ENCODE measurements around the gene PCDHGA5. TPM values are rescaled to one million over a fixed set of nuclear protein-coding genes. Genes with fewer than 3 reads are reported as not detected.

PCDHGA5 gene
- polyA plus RNA-seq, 3 donors = not detected

DNA sequence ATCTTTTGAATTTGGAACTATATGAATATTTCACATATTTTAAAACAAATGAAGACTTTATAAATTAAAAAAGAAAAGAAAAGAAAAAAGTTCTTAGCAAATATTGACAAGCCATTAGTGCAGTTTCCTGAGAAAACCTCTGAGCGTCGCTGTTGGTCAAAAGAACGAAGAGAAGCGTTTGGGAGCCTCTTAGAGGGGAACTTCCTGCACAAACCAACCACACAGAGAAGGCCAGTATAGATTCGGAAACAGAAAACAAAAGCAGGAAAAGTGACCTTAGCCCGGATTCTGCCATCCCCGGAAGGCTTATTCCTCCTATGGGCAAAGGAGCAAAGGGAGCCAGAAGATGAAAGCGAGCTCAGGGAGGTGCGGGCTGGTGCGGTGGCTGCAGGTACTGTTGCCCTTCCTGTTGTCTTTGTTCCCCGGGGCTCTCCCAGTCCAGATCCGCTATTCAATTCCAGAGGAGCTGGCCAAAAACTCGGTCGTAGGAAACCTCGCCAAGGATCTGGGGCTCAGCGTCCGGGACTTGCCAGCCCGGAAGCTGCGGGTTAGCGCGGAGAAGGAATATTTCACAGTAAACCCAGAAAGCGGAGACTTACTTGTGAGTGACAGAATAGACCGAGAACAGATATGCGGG, 4.1 kb upstream of the PCDHGA5 start, which contains the start of gene PCDHGB2:
Gene PCDHGB2, plus strand, starts transcription at position 205 of the 637 bp plus-strand sequence. Its CDS starts 142 bp downstream, at position 347.
- Mint-ChIP-seq H3K36me3 (peaks cover 12 to 15% of the 10 kb centered on the region in 2 donors), H3K27ac (peak within 1 kb of the TSS in 1 of 7 donors; percentile 57), H3K4me3 (peak within 1 kb of the TSS; percentile 25 to 85), H3K9me3 (peaks cover 40 to 86% (median 73%) of the 10 kb centered on the region in 7 donors), H3K4me1 (peaks cover 2% of the 10 kb centered on the region), H3K27me3 (ENCODE audit: low read depth in 3 of 3) (peaks cover 50 to 72% (median 71%) of the 10 kb centered on the region in 3 donors)
- H3K27me3 ChIP-seq (ENCODE audit: control insufficient read depth in 2 of 2, insufficient read depth in 2 of 2, low read length in 2 of 2) = peaks cover 44 to 91% of the 10 kb centered on the region in 2 donors
- H4K20me1 ChIP-seq (ENCODE audit: insufficient read depth, low read length) = no peaks in the 10 kb centered on the region
- H3K9me3 ChIP-seq (replicated peaks in 1 of 2; ENCODE audit: control insufficient read depth in 1 of 2, insufficient read depth in 1 of 2, low read length in 2 of 2) = peaks cover 58 to 79% of the 10 kb centered on the region in 2 donors
- intact Hi-C loops (cut with micrococcal nuclease) = no loop called here
- no peak for DNase-seq
- H2AFZ ChIP-seq (ENCODE audit: insufficient read depth, low read depth, low read length, poor library complexity, severe bottlenecking) = no peak within 1 kb of the TSS
- peak within 1 kb of the TSS in 1 of 3 experiments; percentile 36 for H3K4me3 ChIP-seq (replicated peaks in 1 of 3; ENCODE audit: low read depth in 2 of 3, low read length in 3 of 3)
- H3K4me1 ChIP-seq (ENCODE audit: control insufficient read depth in 1 of 2, insufficient read depth in 2 of 2, low read length in 2 of 2) = no peaks in the 10 kb centered on the region
- TF ChIP-seq, protein P1, sequence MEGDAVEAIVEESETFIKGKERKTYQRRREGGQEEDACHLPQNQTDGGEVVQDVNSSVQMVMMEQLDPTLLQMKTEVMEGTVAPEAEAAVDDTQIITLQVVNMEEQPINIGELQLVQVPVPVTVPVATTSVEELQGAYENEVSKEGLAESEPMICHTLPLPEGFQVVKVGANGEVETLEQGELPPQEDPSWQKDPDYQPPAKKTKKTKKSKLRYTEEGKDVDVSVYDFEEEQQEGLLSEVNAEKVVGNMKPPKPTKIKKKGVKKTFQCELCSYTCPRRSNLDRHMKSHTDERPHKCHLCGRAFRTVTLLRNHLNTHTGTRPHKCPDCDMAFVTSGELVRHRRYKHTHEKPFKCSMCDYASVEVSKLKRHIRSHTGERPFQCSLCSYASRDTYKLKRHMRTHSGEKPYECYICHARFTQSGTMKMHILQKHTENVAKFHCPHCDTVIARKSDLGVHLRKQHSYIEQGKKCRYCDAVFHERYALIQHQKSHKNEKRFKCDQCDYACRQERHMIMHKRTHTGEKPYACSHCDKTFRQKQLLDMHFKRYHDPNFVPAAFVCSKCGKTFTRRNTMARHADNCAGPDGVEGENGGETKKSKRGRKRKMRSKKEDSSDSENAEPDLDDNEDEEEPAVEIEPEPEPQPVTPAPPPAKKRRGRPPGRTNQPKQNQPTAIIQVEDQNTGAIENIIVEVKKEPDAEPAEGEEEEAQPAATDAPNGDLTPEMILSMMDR (IDR thresholded peaks at IDR 0.05) = peak; percentile 22
- H3K79me2 ChIP-seq (ENCODE audit: insufficient read depth, low read length) = no peaks in the 10 kb centered on the region
- H3K9ac ChIP-seq (ENCODE audit: insufficient read depth, low read length, poor library complexity, severe bottlenecking) = no peak within 1 kb of the TSS
- no peaks in the 10 kb centered on the region for H3K36me3 ChIP-seq (replicated peaks in 1 of 2; ENCODE audit: control insufficient read depth in 1 of 2, insufficient read depth in 2 of 2, low read length in 2 of 2)
- H3K27ac ChIP-seq (ENCODE audit: low read depth in 1 of 2, low read length in 2 of 2) = no peak within 1 kb of the TSS
- 15% methylated on average over 18 of the region's 24 CpGs for WGBS (ENCODE audit: insufficient coverage)
- peak within 1 kb of the TSS; percentile 40 for H3K4me2 ChIP-seq (replicated peaks; ENCODE audit: extremely low read depth, low read length, poor library complexity, severe bottlenecking)

DNA sequence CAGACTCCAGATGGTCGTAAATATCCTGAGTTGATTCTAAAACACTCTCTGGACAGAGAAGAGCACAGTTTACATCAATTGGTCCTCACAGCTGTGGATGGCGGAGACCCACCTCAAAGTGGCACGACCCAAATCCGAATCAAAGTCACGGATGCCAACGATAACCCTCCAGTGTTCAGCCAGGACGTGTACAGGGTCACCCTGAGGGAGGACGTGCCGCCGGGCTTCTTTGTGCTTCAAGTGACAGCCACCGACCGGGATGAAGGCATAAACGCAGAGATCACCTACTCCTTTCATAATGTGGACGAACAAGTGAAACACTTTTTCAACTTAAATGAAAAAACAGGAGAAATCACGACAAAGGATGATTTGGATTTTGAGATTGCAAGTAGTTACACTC, 3.3 kb upstream of the PCDHGA5 start:
- TF ChIP-seq, protein P1 (IDR thresholded peaks at IDR 0.05) = no peak
- Histone ChIP-seq H3K4me1 (ENCODE audit: control insufficient read depth in 1 of 2, insufficient read depth in 2 of 2, low read length in 2 of 2) (no peaks in the 10 kb centered on the region), H3K79me2 (ENCODE audit: insufficient read depth, low read length) (no peaks in the 10 kb centered on the region), H3K27me3 (ENCODE audit: control insufficient read depth in 2 of 2, insufficient read depth in 2 of 2, low read length in 2 of 2) (peaks cover 51 to 91% of the 10 kb centered on the region in 2 donors), H3K4me3 (replicated peaks in 1 of 3; ENCODE audit: low read depth in 2 of 3, low read length in 3 of 3) (no peak overlapping the region), H3K9me3 (replicated peaks in 1 of 2; ENCODE audit: control insufficient read depth in 1 of 2, insufficient read depth in 1 of 2, low read length in 2 of 2) (peaks cover 58 to 79% of the 10 kb centered on the region in 2 donors), H3K9ac (ENCODE audit: insufficient read depth, low read length, poor library complexity, severe bottlenecking) (no peak overlapping the region), H4K20me1 (ENCODE audit: insufficient read depth, low read length) (no peaks in the 10 kb centered on the region), H3K36me3 (replicated peaks in 1 of 2; ENCODE audit: control insufficient read depth in 1 of 2, insufficient read depth in 2 of 2, low read length in 2 of 2) (no peaks in the 10 kb centered on the region), H3K4me2 (replicated peaks; ENCODE audit: extremely low read depth, low read length, poor library complexity, severe bottlenecking) (no peak overlapping the region), H3K27ac (ENCODE audit: low read depth in 1 of 2, low read length in 2 of 2) (no peak overlapping the region), H2AFZ (ENCODE audit: insufficient read depth, low read depth, low read length, poor library complexity, severe bottlenecking) (no peak overlapping the region)
- peaks cover 12 to 18% of the 10 kb centered on the region in 2 donors for H3K36me3 Mint-ChIP-seq
- peak overlapping the region in 1 of 2 donors; percentile 85 for H3K4me3 Mint-ChIP-seq
- H3K9me3 Mint-ChIP-seq = peaks cover 40 to 86% (median 73%) of the 10 kb centered on the region in 7 donors
- 43% methylated on average over 12 of the region's 15 CpGs for WGBS (ENCODE audit: insufficient coverage)
- no peak for DNase-seq
- H3K4me1 Mint-ChIP-seq = peaks cover 2% of the 10 kb centered on the region
- H3K27ac Mint-ChIP-seq = peak overlapping the region in 1 of 7 donors; percentile 57
- peaks cover 52 to 72% (median 71%) of the 10 kb centered on the region in 3 donors for H3K27me3 Mint-ChIP-seq (ENCODE audit: low read depth in 3 of 3)
- intact Hi-C loops (cut with micrococcal nuclease) = no loop called here
